HG03060 (cell line): ENCODE results near the gene PET100.
"Not testable (repeated sequence)": the region's sequence is repeated elsewhere in the genome, so short reads cannot be mapped to it uniquely, and the experiment has no call there.

ENCODE experiments used
- ATAC-seq: cut with Tn5 transposase; IDR thresholded peaks from one replicate; pipeline ENCODE4 v1.9.1; 2021; ENCODE audit warnings: low read depth, moderate number of reproducible peaks; ENCODE audit not compliant: unreplicated experiment

The PET100 gene

DNA sequence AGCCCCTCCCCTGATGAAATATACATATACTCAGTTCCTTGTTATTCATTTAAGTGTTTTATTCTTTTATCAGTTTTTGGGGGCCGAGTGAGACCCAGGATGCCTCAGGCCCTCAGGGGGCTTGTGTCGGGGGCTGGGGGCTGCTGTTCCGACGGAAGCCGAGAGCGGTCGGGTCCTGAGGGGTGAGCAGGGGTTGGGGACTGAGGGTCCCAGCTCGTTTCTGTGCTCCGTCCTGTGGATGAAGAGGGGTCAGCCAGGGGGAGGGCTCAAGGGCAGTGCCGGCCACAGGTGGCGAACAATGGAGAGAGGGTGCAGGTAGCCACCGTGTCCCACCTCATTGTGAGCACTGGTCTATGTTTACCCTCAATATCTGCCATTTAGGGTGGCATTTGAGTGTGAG is 2.0 kb downstream of the PET100 start:
- no peak for ATAC-seq

DNA sequence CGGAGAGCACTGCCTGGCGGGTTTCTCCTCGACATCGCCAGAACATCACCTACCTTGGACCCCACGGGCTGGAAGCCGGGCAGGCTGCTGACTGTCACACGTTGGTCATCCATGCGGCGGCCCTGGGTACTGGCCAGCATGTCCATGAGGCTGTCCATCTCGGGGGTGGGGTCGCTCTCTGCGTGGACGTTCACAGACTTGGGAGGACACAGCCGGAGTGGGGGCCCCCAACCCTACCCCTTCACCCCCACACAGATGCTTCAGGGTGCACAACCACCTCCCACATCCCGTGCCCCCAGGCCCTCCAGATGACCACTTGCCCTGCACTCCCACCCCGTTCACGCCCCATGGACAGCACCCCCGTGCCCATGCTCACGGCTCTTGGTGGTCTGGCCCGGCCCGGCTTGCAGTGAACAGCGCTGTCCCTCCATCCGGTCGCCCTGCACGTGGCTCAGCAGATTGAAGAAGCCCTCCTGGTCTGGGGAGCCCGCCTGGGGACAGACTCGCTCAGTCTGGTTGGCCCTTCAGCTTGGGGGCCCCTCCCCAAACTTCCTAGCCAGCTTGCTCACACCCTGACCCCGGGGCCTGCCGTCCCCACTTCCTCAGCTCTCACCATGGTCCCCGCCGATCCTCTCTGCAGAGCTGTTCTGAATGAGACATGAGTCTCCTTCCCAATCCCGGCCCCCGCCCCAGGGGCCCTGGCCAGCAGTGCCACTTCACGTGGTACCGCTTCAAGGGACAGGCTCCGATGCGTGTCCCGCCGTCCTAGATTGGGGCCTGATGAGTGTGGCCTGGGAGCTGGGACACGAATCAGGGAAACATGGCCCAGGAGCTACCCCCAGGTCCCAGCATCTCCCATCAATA is 3.0 kb downstream of the PET100 start:
- ATAC-seq = no peak

DNA sequence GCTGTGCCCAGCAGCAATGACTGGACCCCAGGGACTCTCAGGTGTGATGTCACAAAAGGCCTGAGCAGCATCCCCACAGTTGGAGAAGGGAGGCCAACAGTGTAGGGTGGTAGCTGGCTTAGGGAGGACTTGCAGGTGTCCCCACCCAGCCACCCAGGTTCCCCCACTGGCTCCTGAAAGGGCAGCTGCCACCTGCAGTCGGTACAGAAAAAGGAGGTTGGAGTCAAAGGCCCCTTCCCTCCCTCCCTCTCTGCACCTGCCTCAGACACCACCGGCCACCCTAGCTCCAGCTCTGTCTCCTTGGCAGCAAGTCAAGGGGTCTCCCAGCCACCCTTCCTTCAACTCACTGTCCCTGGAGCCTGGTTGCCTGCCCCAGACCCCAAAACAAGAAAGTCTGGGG is 4.1 kb downstream of the PET100 start, which contains the start of gene PCP2:
Gene PCP2, minus strand, starts transcription at position 22 of the 400 bp plus-strand sequence. CDS start 262 bp downstream, outside the sequence.
- ATAC-seq = no peak

DNA sequence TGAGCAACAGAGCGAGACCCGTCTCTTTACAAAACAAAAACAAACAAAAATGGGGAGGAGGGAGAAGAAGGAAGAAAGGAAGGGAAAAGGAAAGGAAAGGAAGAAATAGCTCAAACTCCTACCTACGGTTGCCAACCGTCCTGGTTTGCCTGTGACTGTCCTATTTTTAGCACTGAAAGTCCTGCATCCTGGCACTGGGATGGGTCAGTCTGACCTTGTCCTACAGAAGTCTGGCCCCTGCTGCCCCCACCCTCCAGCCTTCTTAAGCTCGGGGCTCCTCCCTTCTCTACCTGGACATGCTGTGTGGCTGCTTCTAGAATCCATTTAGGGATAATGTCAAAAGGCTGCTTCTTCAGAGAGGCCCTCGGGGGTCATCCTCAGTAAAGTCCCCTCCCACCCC is 6.1 kb downstream of the PET100 start:
- no peak for ATAC-seq

DNA sequence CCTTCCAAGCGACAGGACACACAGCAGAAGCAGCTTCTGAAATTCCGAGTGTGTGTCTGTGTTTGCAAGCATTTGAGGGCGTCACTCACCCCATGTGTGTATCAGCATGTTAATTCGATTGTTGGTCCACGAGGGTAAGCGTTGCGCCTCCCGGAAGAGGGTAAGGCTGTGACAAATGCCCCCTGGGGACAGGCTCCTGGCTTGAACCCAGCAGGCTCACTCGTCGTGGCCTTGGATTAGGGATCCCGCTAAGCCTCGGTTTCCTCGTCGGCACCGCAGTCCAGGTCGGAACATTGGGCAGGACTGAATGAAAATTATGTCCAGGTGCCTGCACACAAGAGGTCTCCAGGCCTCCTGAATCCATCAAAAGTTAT is 6.7 kb downstream of the PET100 start:
- no peak for ATAC-seq

DNA sequence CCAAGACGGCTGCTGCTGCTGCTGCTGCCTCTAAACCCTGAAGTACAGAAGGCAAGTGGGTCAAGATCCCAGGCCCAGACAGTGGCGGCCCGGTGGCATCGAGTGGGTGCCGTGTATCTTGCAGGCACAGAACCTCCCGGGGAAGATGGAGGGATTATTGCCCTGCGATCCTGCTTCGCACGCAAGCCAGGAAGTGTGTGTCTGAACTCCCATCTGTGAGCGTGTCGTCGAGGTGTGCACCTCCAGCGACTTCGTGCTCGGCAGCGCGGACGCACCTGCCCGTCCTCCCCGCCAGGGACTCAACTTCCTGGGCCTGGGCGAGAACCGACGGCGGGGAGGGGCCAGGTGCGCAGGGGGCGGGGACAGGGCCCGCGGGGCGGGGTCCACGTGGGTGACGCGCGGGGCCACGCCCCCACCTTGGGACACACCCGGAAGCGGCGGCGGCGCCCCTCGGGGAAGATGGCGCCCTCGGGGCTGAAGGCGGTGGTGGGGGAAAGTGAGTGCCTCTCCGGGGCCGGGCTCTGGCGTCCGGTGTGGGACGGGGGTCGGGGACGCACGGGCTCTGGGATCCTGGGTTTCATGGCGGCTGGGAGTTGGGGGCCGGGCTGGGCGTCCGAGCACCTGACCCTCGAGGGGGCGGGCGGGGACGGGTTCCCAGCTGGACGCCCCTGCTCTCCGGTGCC is 7.2 kb downstream of the PET100 start, which contains the start of gene STXBP2:
Gene STXBP2, plus strand, starts transcription at position 420 of the 683 bp plus-strand sequence. Its CDS starts 40 bp downstream, at position 460.
- no peak for ATAC-seq

DNA sequence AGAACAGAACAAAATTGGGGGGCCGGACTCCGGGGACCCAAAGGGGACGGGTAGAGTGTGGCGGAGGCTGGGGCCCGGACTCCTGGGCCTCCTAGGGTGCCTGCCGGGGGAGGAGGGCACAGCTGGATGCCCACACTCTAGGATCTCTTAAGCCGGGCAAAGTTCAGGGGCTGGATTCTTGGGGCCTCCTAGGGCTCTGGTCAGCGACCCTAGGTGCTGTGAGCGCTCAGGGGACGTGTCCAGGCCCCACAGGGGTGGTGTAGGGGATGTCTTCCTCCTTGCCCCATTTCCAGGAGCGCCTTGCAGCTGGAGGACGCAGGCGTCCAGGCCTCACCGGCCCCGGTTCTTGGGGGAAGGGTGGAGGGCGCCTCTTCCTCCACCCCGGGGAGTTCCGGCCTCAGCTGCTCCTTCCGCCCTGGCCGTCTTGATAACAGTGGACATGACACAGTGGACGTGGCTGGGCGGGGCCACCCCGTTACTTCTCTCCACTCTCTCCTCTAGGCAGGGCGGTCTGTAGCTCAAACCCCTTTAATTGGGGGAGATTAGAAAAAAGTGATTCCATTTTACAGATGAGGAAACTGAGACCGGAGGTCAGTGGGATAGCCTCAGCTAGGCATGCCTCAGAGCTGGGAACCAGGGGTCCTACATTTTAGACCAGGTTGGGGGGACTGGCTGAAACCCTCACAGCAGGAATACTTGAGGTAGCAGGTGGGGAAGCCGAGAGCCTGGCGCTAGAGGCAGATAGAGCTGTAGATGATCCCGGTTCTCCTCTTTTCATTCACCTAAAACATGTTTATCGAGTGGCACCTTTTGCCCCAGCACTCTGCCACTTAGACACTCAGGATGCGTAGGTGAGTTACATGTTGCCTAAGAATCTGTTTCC is 8.0 kb downstream of the PET100 start:
- ATAC-seq = no peak

DNA sequence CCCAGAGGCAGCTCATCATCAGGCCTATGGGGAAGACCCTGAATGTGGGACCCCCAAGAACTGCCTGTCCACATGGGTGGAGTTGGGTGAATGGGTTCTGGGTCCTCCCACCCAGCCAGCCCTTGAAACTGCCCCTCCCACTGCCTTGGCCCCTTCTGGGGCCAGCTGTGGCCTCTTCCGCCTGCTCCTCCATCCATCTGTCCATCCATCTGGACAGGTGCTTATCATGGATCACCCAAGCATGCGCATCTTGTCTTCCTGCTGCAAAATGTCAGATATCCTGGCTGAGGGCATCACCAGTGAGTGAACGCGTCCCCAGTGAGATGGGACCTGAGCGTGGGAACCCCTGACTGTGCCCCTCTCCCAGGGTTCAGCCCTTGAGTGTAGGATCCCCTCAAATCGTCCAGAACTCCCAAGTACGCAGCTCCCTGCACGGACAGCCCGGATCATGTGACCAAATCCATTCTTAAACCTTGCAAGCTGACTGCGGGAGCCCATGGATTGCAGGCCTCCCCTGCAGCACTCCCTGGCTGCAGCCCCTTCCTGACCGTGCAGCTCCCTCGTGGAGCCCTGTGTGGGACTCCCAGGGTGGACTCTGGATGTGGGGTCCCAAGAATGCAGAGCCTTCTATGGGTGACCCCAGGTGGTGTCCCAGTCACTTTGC is 9.3 kb downstream of the PET100 start:
- ATAC-seq = no peak

DNA sequence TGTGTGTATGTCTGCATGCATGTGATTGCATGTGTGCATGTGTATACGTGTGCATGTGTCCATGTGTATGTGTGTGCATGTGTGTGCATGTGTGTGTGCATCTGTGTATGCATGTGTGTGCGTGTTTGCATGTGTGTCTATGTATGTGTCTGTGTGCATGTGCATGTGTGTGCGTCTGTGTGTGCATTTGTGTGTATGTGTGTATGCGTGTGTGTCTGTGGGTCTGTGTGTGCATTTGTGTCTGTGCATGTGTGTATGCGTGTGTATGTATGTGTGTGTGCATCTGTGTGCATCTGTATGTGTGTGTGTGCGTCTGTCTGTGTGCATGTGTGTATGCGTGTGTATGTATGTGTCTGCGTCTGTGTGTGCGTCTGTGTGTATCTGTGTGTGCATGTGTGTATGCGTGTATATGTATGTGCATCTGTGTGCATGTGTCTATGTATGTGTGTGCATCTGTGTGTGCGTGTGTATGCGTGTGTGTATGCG is 10.3 kb downstream of the PET100 start:
- ATAC-seq = no peak

DNA sequence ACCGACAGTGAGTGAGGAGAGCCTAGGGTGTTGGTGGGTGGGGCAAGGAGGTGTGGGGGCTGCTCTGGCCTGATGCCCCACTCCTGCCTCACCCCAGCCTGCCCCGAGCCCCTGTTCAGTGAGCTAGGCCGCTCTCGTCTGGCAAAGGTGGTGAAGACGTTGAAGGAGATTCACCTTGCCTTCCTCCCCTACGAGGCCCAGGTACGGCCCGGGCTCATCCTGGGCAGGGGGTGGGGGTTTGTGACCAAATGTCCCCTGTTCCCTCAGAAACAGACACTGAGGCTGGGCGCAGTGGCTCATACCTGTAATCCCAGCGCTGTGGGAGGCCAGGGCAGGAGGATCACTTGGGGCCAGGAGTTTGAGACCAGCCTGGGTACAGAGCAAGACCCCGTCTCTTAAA is 11.2 kb downstream of the PET100 start:
- ATAC-seq = no peak

DNA sequence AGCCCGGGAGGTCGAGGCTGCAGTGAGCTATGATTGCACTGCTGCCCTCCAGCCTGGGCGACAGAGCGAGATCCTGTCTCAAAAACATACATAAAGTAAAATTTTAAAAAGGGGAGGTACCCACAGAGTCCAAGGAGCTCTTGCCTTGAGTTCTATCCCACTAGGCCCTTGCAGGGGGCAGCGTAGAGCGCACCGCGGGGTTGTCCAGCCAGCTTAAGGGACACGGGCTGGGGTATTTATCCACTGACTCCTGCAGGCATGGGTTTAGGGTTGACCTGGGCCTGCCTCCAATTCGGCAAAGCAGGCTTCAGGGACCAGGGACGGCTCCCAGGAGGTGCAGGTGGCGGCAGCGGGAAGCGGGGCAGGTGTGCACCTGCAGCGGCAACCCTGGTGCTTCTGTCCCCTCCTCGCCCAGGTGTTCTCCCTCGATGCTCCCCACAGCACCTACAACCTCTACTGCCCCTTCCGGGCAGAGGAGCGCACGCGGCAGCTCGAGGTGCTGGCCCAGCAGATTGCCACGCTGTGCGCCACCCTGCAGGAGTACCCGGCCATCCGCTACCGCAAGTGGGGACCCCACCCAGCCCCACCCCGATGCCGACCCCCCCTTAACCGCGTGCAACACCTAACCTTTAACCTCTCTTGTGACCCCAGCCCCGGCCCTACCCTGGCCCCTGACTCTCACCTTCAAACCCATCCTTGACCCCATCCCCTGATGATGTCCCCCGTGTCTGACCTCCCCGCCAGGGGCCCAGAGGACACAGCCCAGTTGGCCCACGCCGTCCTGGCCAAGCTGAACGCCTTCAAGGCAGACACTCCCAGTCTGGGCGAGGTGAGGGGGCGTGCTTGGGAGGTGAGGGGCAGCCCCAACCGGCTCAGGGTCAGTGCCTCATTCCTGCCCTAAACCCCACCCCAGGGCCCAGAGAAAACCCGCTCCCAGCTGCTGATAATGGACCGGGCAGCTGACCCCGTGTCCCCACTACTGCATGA is 12.0 kb downstream of the PET100 start:
- ATAC-seq = no peak

DNA sequence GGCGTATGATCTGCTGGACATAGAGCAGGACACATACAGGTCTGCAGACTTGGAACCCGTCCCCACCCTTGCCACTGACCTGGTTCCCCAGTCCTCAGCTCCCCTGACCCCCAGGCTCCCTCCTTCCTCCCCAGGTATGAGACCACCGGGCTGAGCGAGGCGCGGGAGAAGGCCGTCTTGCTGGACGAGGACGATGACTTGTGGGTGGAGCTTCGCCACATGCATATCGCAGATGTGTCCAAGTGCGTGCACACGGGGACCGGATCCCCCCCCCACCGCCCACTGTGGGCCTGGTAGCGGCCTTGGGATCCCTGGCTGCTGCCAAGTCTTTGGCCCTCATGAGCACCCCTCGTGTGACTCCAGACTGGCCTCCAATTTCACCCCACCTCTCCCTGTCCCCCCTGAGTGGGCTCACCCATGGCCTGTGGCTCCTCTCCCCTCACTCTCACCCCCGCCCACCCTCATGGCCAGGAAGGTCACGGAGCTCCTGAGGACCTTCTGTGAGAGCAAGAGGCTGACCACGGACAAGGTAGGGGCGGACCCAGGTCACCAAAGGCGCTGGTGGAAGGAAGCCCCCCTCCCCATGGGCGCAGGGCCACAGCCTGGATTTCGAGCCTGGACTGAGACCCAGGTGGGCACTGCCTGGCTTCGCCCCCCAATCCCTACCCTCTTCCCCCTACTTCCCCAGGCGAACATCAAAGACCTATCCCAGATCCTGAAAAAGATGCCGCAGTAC is 12.9 kb downstream of the PET100 start:
- ATAC-seq = no peak

DNA sequence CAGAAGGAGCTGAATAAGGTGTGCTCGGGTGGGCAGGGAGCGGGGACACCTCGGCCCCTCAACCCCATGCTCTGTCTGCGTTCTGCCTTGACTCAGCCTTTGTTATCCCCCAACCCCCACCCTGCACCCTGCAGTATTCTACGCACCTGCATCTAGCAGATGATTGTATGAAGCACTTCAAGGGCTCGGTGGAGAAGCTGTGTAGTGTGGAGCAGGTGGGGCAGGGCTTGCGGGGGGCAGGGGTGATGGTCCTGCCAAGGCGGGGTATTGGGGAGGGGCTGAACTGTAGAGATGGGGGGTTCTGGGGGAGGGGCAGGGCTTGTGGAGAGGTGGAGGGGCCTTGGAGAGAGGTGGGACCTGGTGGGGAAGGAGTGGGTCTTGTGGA is 13.4 kb downstream of the PET100 start:
- no peak for ATAC-seq

DNA sequence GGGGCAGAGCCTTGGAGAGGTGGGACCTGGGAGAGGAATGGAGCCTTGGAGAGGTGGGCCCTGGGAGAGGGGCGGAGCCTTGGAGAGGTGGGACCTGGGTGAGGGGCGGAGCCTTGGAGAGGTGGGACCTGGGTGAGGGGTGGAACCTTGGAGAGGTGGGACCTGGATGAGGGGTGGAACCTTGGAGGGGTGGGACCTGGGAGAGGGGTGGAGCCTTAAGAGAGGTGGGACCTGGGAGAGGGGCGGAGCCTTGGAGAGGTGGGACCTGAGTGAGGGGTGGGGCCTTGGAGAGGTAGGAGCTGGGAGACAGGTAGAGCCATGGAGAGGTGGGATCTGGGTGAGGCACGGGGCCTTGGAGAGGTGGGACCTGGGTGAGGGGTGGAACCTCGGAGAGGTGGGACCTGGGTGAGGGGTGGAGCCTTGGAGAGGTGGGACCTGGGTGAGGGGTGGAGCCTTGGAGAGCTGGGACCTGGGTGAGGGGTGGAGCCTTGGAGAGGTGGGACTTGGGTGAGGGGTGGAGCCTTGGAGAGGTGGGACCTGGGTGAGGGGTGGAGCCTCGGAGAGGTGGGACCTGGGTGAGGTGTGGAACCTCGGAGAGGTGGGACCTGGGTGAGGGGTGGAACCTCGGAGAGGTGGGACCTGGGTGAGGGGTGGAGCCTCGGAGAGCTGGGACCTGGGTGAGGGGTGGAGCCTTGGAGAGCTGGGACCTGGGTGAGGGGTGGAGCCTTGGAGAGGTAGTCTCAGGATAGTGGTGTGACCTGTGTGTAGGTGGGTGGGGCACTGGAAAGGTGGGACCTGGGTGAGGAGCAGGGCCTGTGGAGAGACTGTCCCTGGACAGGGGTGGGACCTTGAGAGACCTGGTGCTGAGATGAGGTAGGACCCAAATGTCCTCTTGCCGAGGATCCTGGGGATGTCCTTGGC is 14.3 kb downstream of the PET100 start:
- not testable (repeated sequence) for ATAC-seq

DNA sequence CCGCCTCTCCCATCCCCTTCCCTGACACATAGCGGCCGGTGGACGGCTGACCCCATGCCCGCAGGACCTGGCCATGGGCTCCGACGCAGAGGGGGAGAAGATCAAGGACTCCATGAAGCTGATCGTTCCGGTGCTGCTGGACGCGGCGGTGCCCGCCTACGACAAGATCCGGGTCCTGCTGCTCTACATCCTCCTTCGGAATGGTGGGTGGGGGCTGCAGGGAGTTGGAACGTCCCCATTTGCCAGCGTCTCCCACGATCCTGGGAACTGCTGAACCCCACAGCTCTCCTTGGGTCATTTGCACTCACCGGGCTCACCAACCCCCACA is 14.9 kb downstream of the PET100 start:
- ATAC-seq = no peak

DNA sequence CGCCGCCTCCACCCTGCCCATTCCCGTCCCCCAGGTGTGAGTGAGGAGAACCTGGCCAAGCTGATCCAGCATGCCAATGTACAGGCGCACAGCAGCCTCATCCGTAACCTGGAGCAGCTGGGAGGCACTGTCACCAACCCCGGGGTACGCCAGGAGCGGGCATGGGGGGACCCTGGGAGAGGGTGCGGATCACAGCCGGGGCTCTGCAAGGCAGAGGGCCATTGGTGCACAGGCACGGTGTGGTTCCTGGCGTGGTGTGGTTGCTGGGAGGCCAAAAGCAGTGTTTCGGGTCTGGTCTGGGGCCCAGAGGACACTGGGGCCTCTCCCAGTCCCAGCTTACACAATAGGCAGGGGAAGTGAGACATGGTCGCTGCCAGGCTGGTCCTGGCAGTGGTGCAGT is 15.6 kb downstream of the PET100 start:
- ATAC-seq = no peak

DNA sequence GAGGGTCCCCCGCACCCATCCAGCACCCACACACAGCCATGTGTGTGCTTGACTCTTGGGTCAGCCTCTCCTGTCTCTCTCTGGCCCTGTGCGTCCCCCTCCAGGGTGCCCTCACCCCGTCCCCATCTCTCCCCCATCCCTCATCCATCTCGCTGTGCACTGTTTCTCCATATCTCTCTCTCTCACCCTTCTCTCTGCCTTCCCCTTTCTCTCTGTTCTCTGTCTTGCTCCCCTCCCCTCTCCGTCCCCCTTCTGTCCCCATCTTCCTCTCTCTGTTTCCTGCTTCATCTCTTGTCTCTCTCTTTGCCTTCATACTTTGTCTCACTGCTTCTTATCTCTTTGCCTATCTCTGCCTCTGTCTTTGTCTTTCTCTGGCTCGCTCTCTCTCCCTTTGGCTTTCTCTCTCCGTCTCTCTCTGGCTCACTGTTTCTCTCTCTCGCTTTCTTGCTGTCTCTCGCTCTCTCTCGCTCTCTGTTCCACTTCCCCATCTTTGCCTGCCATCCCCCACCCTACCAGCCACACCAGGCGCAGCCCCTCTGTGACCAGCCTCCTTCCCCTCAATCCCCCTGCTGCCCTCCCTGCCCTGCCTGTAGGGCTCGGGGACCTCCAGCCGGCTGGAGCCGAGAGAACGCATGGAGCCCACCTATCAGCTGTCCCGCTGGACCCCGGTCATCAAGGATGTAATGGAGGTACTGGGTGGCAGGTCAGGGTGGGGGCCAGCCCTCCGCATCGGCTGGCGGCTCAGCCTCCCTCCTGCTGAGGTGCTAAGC is 16.2 kb downstream of the PET100 start:
- no peak for ATAC-seq
